GM23248 (cell line): ENCODE data around the gene GSDMA. TPM values are rescaled to one million over a fixed set of nuclear protein-coding genes. Genes with fewer than 3 reads are reported as not detected.
"Not testable (repeated sequence)": the region's sequence is repeated elsewhere in the genome, so short reads cannot be mapped to it uniquely, and the experiment has no call there.

Experiments used
- DNase-seq: peaks from one replicate; pipeline ENCODE4 v3.0.0-alpha.2; 2015
- H2AFZ ChIP-seq: fragments of 200-600 bp; sonication (generic); 2 replicates; pipeline ENCODE4 v1.6.1; 2016; ENCODE audit warnings: antibody characterized with exemption
- H3F3A ChIP-seq: fragments of 200-600 bp; sonication (generic); 2 replicates; pipeline ENCODE4 v1.6.1; 2016; ENCODE audit warnings: mild to moderate bottlenecking, antibody characterized with exemption, mixed run types; ENCODE audit not compliant: insufficient read depth
- H3K27ac ChIP-seq: fragments of 200-600 bp; sonication (generic); 2 replicates; pipeline ENCODE4 v1.5.1; 2016; ENCODE audit warnings: mild to moderate bottlenecking
- H3K27me3 ChIP-seq: fragments of 200-600 bp; sonication (generic); replicated peaks from 2 replicates; pipeline ENCODE4 v1.6.1; 2016; ENCODE audit warnings: mild to moderate bottlenecking; ENCODE audit not compliant: insufficient read depth
- H3K36me3 ChIP-seq: fragments of 200-600 bp; sonication (generic); 2 replicates; pipeline ENCODE4 v1.6.1; 2016; ENCODE audit warnings: low read depth, mild to moderate bottlenecking
- H3K4me1 ChIP-seq: fragments of 200-600 bp; sonication (generic); 2 replicates; pipeline ENCODE4 v1.6.1; 2016; ENCODE audit warnings: mild to moderate bottlenecking; ENCODE audit not compliant: insufficient read depth
- H3K4me2 ChIP-seq: fragments of 200-600 bp; sonication (generic); one replicate; pipeline ENCODE4 v1.6.1; 2016; ENCODE audit warnings: mild to moderate bottlenecking; ENCODE audit not compliant: unreplicated experiment
- H3K4me3 ChIP-seq: fragments of 200-600 bp; sonication (generic); 2 replicates; pipeline ENCODE4 v1.5.1; 2016; ENCODE audit warnings: mild to moderate bottlenecking
- H3K79me2 ChIP-seq: fragments of 200-600 bp; sonication (generic); 2 replicates; pipeline ENCODE4 v1.6.1; 2016; ENCODE audit warnings: mild to moderate bottlenecking; ENCODE audit not compliant: insufficient read depth
- H3K9ac ChIP-seq: fragments of 200-600 bp; sonication (generic); 2 replicates; pipeline ENCODE4 v1.6.1; 2016; ENCODE audit warnings: mild to moderate bottlenecking
- H3K9me2 ChIP-seq: fragments of 200-600 bp; sonication (generic); 2 replicates; pipeline ENCODE4 v1.6.1; 2016; ENCODE audit warnings: mixed run types, mild to moderate bottlenecking, moderate library complexity; ENCODE audit not compliant: insufficient read depth
- H3K9me3 ChIP-seq: fragments of 200-600 bp; sonication (generic); one replicate; pipeline ENCODE4 v1.6.1; 2017; ENCODE audit warnings: low read depth
- H4K20me1 ChIP-seq: fragments of 200-600 bp; sonication (generic); 2 replicates; pipeline ENCODE4 v1.6.0; 2016; ENCODE audit not compliant: insufficient read depth
- EZH2 ChIP-seq: fragments of 200-600 bp; sonication (generic); IDR thresholded peaks from 2 replicates; pipeline ENCODE4 v1.6.1; 2018; ENCODE audit warnings: antibody characterized with exemption, mild to moderate bottlenecking; ENCODE audit not compliant: insufficient read depth, poor library complexity, severe bottlenecking
- EZH2phosphoT487 ChIP-seq: fragments of 200-600 bp; sonication (generic); IDR thresholded peaks from 2 replicates; pipeline ENCODE4 v1.6.1; 2018; ENCODE audit warnings: antibody characterized with exemption, moderate library complexity, mild to moderate bottlenecking, low read depth; ENCODE audit not compliant: insufficient read depth
- WGBS, 2 experiments: methylation state at CpG; one replicate each; pipeline ENCODE4 v1.1.6; 2015 to 2017; ENCODE audit warnings: low lambda C conversion rate in 2 of 2, low coverage in 1 of 2; ENCODE audit errors: missing lambda C conversion rate in 2 of 2; 5-methylcytosine and 5-hydroxymethylcytosine counted together
- in situ Hi-C: fragments of 300-500 bp; cut with MboI; formaldehyde crosslinking; loops from 2 replicates; pipeline ENCODE4 v1.15.0; 2020
- polyA plus RNA-seq: library from polyadenylated mRNA; unstranded; fragments of >200 nt; fragmentation: Nextera tagmentation; extraction: Ambion mirVana; gene quantifications from 2 replicates; pipeline ENCODE4 v1.2.1, GENCODE V29; 2016
- total RNA-seq: library from RNA; depleted of rRNA; stranded (reverse); fragments of >200 nt; shearing (Covaris generic); gene quantifications from 2 replicates; pipeline ENCODE4 v1.2.3, GENCODE V29; 2014

Gene GSDMA
- total and polyA plus RNA-seq, 2 experiments from 2014 or later: 0.21 TPM; not detected in 1

- no peaks in the 10 kb centered on the region for H3F3A ChIP-seq
- 71 to 72% methylated on average over 15 of the region's 15 CpGs for WGBS, 2 experiments
- no peak overlapping the region for H3K4me2 ChIP-seq
- no peaks in the 10 kb centered on the region for H3K36me3 ChIP-seq
- peak; percentile 17 for DNase-seq
- no peak overlapping the region for H2AFZ ChIP-seq
- no peaks in the 10 kb centered on the region for H4K20me1 ChIP-seq
- H3K9me2 ChIP-seq: no peaks in the 10 kb centered on the region
- H3K9ac ChIP-seq: no peak overlapping the region
- no peaks in the 10 kb centered on the region for H3K79me2 ChIP-seq
- no peaks in the 10 kb centered on the region for H3K4me1 ChIP-seq
- in situ Hi-C loops: no loop called here
- H3K9me3 ChIP-seq: no peaks in the 10 kb centered on the region
- no peak overlapping the region for H3K27ac ChIP-seq
- no peaks in the 10 kb centered on the region for H3K27me3 ChIP-seq
- no peak overlapping the region for H3K4me3 ChIP-seq
- no peak for TF ChIP-seq EZH2
- TF ChIP-seq EZH2phosphoT487: no peak
These were observed 16.1 kb upstream of the GSDMA start for GRCh38 chr17:39946551-39947330.

- H3K27me3 ChIP-seq, H3K9me2 ChIP-seq, H3K4me1 ChIP-seq, H3K9ac ChIP-seq, in situ Hi-C loops, H3K4me3 ChIP-seq, H3K4me2 ChIP-seq, H3K9me3 ChIP-seq, H4K20me1 ChIP-seq, H3K79me2 ChIP-seq, H3K27ac ChIP-seq, H3K36me3 ChIP-seq, H3F3A ChIP-seq, DNase-seq, H2AFZ ChIP-seq: not testable (repeated sequence)
- WGBS, 2 experiments: 85 to 87% methylated on average over 5 of the region's 5 CpGs
These were observed 14.3 kb upstream of the GSDMA start for GRCh38 chr17:39948489-39948828.

- Histone ChIP-seq H3K9ac (no peak overlapping the region), H3K27ac (no peak overlapping the region), H3K79me2 (no peaks in the 10 kb centered on the region), H3K4me3 (no peak overlapping the region), H3K36me3 (no peaks in the 10 kb centered on the region), H3K9me2 (no peaks in the 10 kb centered on the region), H2AFZ (no peak overlapping the region), H3K9me3 (no peaks in the 10 kb centered on the region), H3K27me3 (no peaks in the 10 kb centered on the region), H3K4me2 (no peak overlapping the region), H3K4me1 (no peaks in the 10 kb centered on the region; the same call in 1 of the 2 replicates), H3F3A (peaks cover 7% of the 10 kb centered on the region; the same call in 1 of the 2 replicates), H4K20me1 (no peaks in the 10 kb centered on the region)
- no peak for TF ChIP-seq EZH2
- TF ChIP-seq EZH2phosphoT487: no peak
- DNase-seq: no peak
- 65 to 74% methylated on average over 2 of the region's 2 CpGs for WGBS, 2 experiments
- in situ Hi-C loops: no loop called here
These were observed 13.8 kb upstream of the GSDMA start for GRCh38 chr17:39949028-39949427.

GRCh38 chr17:39950871-39951348, 11.9 kb upstream of the GSDMA start:
- H3K27ac ChIP-seq: no peak overlapping the region
- H3K9me2 ChIP-seq: no peaks in the 10 kb centered on the region
- TF ChIP-seq EZH2phosphoT487: no peak
- no peak for TF ChIP-seq EZH2
- H3K9ac ChIP-seq: no peak overlapping the region
- H3K4me1 ChIP-seq: no peaks in the 10 kb centered on the region; the same call in 1 of the 2 replicates
- H3K36me3 ChIP-seq: no peaks in the 10 kb centered on the region
- H4K20me1 ChIP-seq: no peaks in the 10 kb centered on the region
- in situ Hi-C loops: no loop called here
- peaks cover 9% of the 10 kb centered on the region; the same call in 1 of the 2 replicates for H3F3A ChIP-seq
- no peaks in the 10 kb centered on the region for H3K27me3 ChIP-seq
- no peak overlapping the region for H2AFZ ChIP-seq
- 56 to 63% methylated on average over 4 to 5 of the region's 5 CpGs for WGBS, 2 experiments
- no peaks in the 10 kb centered on the region for H3K9me3 ChIP-seq
- H3K4me3 ChIP-seq: no peak overlapping the region
- no peak overlapping the region for H3K4me2 ChIP-seq
- no peak for DNase-seq
- H3K79me2 ChIP-seq: no peaks in the 10 kb centered on the region
